Measurements from ENCODE around the gene COL18A1. TPM values are rescaled to one million over a fixed set of nuclear protein-coding genes. Genes with fewer than 3 reads are reported as not detected.

The COL18A1 gene
- total and polyA plus RNA-seq, 4 donors: 97.3 to 963 (median 295) TPM

GRCh38 chr21:45417951-45418300, 13.0 kb downstream of the COL18A1 start:
- WGBS, 2 donors: 71 to 81% methylated on average over 20 of the region's 20 CpGs
- Histone ChIP-seq H3K9me3 (ENCODE audit: control insufficient read depth, low read length) (no peaks in the 10 kb centered on the region), H3K36me3 (ENCODE audit: control insufficient read depth in 1 of 2, insufficient read depth in 2 of 2, low read length in 1 of 2) (no peaks in the 10 kb centered on the region), H3K4me1 (ENCODE audit: control insufficient read depth in 1 of 2, insufficient read depth in 2 of 2, low read length in 2 of 2) (no peaks in the 10 kb centered on the region), H3K27ac (ENCODE audit: low read depth in 1 of 2, low read length in 2 of 2) (peak overlapping the region in 1 of 2 donors; percentile 41), H3K4me3 (ENCODE audit: low read length in 2 of 2) (no peak overlapping the region), H3K27me3 (ENCODE audit: control insufficient read depth in 1 of 2, insufficient read depth in 2 of 2, low read length in 1 of 2) (no peaks in the 10 kb centered on the region)
- ATAC-seq (ENCODE audit: low FRiP score): no peak
- DNase-seq: peak in 1 of 2 donors; percentile 45
- intact Hi-C loops (cut with DNase I): no loop called here

GRCh38 chr21:45418301-45419071, 13.5 kb downstream of the COL18A1 start:
- H3K9me3 ChIP-seq (ENCODE audit: control insufficient read depth, low read length): no peaks in the 10 kb centered on the region
- no peaks in the 10 kb centered on the region for H3K36me3 ChIP-seq (ENCODE audit: control insufficient read depth in 1 of 2, insufficient read depth in 2 of 2, low read length in 1 of 2)
- WGBS, 2 donors: 61 to 62% methylated on average over 29 to 34 of the region's 34 CpGs
- DNase-seq (peak; percentile 53 to 79), ATAC-seq (ENCODE audit: low FRiP score) (no peak)
- no peaks in the 10 kb centered on the region for H3K4me1 ChIP-seq (ENCODE audit: control insufficient read depth in 1 of 2, insufficient read depth in 2 of 2, low read length in 2 of 2)
- peak overlapping the region in 1 of 2 donors; percentile 64 for H3K27ac ChIP-seq (ENCODE audit: low read depth in 1 of 2, low read length in 2 of 2)
- intact Hi-C loops (cut with DNase I): no loop called here
- H3K4me3 ChIP-seq (ENCODE audit: low read length in 2 of 2): no peak overlapping the region
- no peaks in the 10 kb centered on the region for H3K27me3 ChIP-seq (ENCODE audit: control insufficient read depth in 1 of 2, insufficient read depth in 2 of 2, low read length in 1 of 2)

DNA sequence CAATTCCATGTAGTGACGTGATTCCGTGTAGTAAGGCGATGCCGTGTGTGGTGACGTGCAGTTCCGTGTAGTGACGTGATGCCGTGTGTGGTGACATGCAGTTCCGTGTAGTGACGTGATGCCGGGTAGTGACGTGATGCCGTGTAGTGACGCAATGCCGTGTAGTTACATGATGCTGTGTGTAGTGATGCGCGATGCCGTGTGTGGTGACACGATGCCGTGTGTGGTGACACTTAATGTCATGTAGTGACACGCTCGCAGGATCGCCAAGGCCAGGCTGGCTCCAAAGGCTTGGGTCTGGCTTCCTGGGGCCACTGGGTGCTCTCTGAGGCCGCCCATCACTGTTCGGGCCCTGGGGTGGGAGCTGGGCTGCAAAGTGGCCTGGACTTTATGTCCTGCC, 14.2 kb downstream of the COL18A1 start:
- Histone ChIP-seq H3K4me1 (ENCODE audit: control insufficient read depth in 1 of 2, insufficient read depth in 2 of 2, low read length in 2 of 2) (no peaks in the 10 kb centered on the region), H3K27ac (ENCODE audit: low read depth in 1 of 2, low read length in 2 of 2) (peak overlapping the region; percentile 45 to 64), H3K36me3 (ENCODE audit: control insufficient read depth in 1 of 2, insufficient read depth in 2 of 2, low read length in 1 of 2) (no peaks in the 10 kb centered on the region), H3K4me3 (ENCODE audit: low read length in 2 of 2) (no peak overlapping the region), H3K27me3 (ENCODE audit: control insufficient read depth in 1 of 2, insufficient read depth in 2 of 2, low read length in 1 of 2) (no peaks in the 10 kb centered on the region), H3K9me3 (ENCODE audit: control insufficient read depth, low read length) (no peaks in the 10 kb centered on the region)
- DNase-seq (peak; percentile 38 to 72), ATAC-seq (ENCODE audit: low FRiP score) (no peak)
- intact Hi-C loops (cut with DNase I): no loop called here
- WGBS, 2 donors: 92 to 93% methylated on average over 25 of the region's 25 CpGs

- H3K9me3 ChIP-seq (ENCODE audit: control insufficient read depth, low read length): no peaks in the 10 kb centered on the region
- DNase-seq (peak; percentile 83 to 89), ATAC-seq (ENCODE audit: low FRiP score) (peak; percentile 84)
- H3K36me3 ChIP-seq (ENCODE audit: control insufficient read depth in 1 of 2, insufficient read depth in 2 of 2, low read length in 1 of 2): no peaks in the 10 kb centered on the region
- intact Hi-C loops (cut with DNase I): no loop called here
- peak overlapping the region; percentile 45 to 64 for H3K27ac ChIP-seq (ENCODE audit: low read depth in 1 of 2, low read length in 2 of 2)
- 8 to 9% methylated on average over 33 to 36 of the region's 36 CpGs for WGBS, 2 donors
- H3K4me3 ChIP-seq (ENCODE audit: low read length in 2 of 2): no peak overlapping the region
- no peaks in the 10 kb centered on the region for H3K27me3 ChIP-seq (ENCODE audit: control insufficient read depth in 1 of 2, insufficient read depth in 2 of 2, low read length in 1 of 2)
- no peaks in the 10 kb centered on the region for H3K4me1 ChIP-seq (ENCODE audit: control insufficient read depth in 1 of 2, insufficient read depth in 2 of 2, low read length in 2 of 2)
These were observed 15.4 kb downstream of the COL18A1 start for GRCh38 chr21:45420061-45421041.

GRCh38 chr21:45421071-45421845, 16.3 kb downstream of the COL18A1 start:
- H3K27me3 ChIP-seq (ENCODE audit: control insufficient read depth in 1 of 2, insufficient read depth in 2 of 2, low read length in 1 of 2): no peaks in the 10 kb centered on the region
- WGBS, 2 donors: 56 to 61% methylated on average over 25 of the region's 25 CpGs
- ATAC-seq (ENCODE audit: low FRiP score) (no peak), DNase-seq (peak; percentile 45 to 75)
- no peaks in the 10 kb centered on the region for H3K36me3 ChIP-seq (ENCODE audit: control insufficient read depth in 1 of 2, insufficient read depth in 2 of 2, low read length in 1 of 2)
- intact Hi-C loops (cut with DNase I): no loop called here
- H3K9me3 ChIP-seq (ENCODE audit: control insufficient read depth, low read length): no peaks in the 10 kb centered on the region
- no peaks in the 10 kb centered on the region for H3K4me1 ChIP-seq (ENCODE audit: control insufficient read depth in 1 of 2, insufficient read depth in 2 of 2, low read length in 2 of 2)
- H3K4me3 ChIP-seq (ENCODE audit: low read length in 2 of 2): no peak overlapping the region
- peak overlapping the region in 1 of 2 donors; percentile 60 for H3K27ac ChIP-seq (ENCODE audit: low read depth in 1 of 2, low read length in 2 of 2)

DNA sequence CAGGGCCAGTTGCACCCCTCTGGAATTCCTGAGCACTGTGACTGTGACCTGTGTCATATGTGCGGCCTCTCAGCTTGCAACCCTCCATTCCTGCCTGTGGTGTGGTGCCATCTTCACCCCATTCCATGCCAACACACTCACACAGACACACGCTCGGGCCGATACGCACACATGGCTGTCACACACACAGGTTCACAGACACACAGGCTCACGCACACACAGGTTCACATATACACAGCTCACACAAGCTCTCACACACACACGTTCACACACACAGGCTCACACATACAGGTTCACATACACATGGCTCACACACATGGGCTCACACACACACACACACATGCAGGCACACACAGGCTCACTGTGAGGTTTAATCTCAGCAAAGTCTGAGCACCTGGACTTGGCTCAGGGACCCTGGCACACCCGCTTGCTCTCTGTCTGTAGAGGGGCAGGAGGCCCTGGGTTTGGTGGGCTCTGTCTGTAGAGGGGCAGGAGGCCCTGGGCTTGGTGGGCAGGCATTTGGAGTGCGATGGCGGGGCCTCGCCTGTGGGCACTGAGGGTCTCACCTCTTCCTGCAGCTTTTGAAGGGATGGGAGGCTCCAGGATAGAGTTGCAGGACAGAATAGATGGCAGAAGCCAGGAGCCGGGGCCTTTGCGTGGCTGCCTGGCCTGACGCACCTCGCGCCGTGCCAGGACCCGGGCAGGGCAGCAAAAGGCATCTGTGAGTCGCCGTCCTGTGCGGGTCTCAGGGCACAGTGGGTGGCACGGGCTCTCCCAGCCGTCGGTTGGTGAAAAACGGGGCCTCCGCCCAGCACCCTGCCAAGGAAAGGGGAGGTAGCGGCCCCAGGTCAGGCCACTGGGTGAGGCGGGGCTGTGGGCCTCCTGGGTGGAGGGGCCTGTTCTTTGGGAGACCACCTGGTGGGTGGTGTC, 17.1 kb downstream of the COL18A1 start:
- ATAC-seq (ENCODE audit: low FRiP score) (no peak), DNase-seq (peak; percentile 32 to 68)
- Histone ChIP-seq H3K36me3 (ENCODE audit: control insufficient read depth in 1 of 2, insufficient read depth in 2 of 2, low read length in 1 of 2) (no peaks in the 10 kb centered on the region), H3K4me1 (ENCODE audit: control insufficient read depth in 1 of 2, insufficient read depth in 2 of 2, low read length in 2 of 2) (no peaks in the 10 kb centered on the region), H3K27ac (ENCODE audit: low read depth in 1 of 2, low read length in 2 of 2) (no peak overlapping the region), H3K27me3 (ENCODE audit: control insufficient read depth in 1 of 2, insufficient read depth in 2 of 2, low read length in 1 of 2) (no peaks in the 10 kb centered on the region), H3K4me3 (ENCODE audit: low read length in 2 of 2) (no peak overlapping the region), H3K9me3 (ENCODE audit: control insufficient read depth, low read length) (no peaks in the 10 kb centered on the region)
- WGBS, 2 donors: 87% methylated on average over 28 of the region's 28 CpGs
- intact Hi-C loops (cut with DNase I): no loop called here

DNA sequence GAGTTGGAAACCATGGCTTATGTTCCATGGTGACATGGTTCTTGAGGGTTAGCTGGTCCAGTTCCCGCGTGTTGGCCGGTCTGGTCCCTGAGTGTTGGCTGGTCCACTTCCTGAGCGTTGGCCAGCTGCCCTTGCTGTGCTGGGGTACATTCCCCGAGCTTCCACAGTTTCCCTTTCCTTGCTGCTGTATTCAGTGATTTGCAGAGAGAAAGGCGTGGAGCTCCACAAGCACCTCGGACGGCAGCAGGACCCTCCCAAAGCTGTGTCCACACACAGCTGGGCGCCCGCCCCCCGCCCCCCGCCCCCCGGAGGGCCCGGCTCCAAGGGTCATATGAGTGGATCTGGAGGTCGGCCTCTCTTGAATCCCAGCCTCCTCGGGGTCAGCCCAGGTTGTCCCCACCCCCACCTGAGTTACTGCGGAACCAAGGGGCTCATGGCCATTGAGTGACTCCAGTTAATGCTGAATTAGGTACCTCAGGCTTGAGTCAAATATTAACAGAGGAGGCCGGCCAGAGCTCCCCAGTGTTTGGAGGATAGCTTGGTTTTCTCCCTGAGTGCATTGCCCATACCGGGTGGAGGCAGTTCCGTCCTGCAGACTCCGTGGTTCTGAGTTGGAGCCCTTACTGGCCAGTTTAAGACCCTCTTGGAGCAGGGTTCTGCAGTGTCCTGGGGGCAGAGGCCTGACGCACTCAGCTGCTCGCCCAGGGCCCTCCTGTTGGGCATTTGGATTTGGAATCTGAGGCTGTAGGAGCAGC, 18.4 kb downstream of the COL18A1 start:
- intact Hi-C loops (cut with DNase I): no loop called here
- WGBS, 2 donors: 67 to 69% methylated on average over 23 of the region's 23 CpGs

More for the DNA sequence above, 18.4 kb downstream of the COL18A1 start:
- Histone ChIP-seq H3K36me3 (ENCODE audit: control insufficient read depth in 1 of 2, insufficient read depth in 2 of 2, low read length in 1 of 2) (no peaks in the 10 kb centered on the region), H3K4me1 (ENCODE audit: control insufficient read depth in 1 of 2, insufficient read depth in 2 of 2, low read length in 2 of 2) (no peaks in the 10 kb centered on the region), H3K27ac (ENCODE audit: low read depth in 1 of 2, low read length in 2 of 2) (no peak overlapping the region), H3K4me3 (ENCODE audit: low read length in 2 of 2) (no peak overlapping the region), H3K27me3 (ENCODE audit: control insufficient read depth in 1 of 2, insufficient read depth in 2 of 2, low read length in 1 of 2) (no peaks in the 10 kb centered on the region), H3K9me3 (ENCODE audit: control insufficient read depth, low read length) (no peaks in the 10 kb centered on the region)
- no peak for ATAC-seq (ENCODE audit: low FRiP score)
- peak; percentile 49 to 66 for DNase-seq
